HG03159 (cell line): ENCODE data around the gene VPS35L.
"Not testable (repeated sequence)": the region's sequence is repeated elsewhere in the genome, so short reads cannot be mapped to it uniquely, and the experiment has no call there.

ENCODE experiments used
- ATAC-seq: cut with Tn5 transposase; IDR thresholded peaks from one replicate; pipeline ENCODE4 v1.9.1; 2021; ENCODE audit warnings: mild to moderate bottlenecking, moderate library complexity; ENCODE audit not compliant: unreplicated experiment

VPS35L gene

DNA sequence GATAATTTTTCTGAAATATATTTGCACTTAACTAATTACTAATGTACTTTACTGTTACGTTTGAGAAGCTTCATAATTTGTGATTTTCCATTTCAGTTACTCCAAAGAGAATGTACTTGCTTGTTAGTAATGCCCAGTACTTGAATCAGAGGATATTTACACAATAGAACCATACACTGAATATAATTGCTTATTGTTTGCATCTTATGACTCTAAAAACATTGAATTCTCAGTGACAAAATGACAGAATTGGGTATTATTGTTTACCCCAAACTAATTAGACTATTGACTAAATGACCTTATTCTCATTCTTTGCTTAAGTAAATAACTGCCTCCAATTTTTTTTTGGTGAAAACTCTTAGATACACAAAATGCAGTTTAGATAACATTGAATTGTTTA is 22.9 kb upstream of the VPS35L start:
- no peak for ATAC-seq

DNA sequence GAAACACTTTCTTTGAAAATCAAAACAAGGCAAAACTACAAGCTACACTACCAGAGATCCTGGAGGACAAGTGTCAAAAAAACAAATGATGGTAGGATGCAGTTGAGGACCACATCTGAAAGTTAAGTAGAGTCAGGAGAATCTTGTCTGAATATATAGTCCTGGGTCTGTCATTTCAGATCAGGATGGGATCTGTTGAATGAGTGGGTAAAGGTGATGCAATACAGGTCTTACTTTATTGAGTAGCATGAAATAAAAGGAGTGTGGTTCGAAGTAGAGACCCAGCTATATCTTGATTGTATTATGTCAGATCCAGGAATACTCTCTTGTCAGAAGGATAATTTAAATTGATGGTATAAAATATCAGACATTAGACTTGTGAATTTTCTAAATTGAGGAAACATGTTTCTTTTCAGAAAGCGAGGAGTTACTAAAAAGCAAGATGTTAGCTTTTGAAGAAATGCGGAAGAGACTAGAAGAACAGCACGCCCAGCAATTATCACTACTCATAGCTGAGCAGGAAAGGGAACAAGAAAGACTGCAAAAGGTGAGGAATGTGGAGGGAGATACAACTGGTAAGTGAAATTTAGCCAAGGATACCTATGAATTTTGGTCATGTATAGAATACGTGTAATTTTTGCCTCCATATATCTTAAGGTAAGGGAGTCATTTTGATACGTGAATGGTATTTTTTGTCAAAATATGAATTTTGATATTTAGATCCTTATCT is 15.1 kb upstream of the VPS35L start:
- ATAC-seq, result no peak

- ATAC-seq, result no peak
Observed at GRCh38 chr16:19542138-19542821, 13.2 kb upstream of the VPS35L start.

DNA sequence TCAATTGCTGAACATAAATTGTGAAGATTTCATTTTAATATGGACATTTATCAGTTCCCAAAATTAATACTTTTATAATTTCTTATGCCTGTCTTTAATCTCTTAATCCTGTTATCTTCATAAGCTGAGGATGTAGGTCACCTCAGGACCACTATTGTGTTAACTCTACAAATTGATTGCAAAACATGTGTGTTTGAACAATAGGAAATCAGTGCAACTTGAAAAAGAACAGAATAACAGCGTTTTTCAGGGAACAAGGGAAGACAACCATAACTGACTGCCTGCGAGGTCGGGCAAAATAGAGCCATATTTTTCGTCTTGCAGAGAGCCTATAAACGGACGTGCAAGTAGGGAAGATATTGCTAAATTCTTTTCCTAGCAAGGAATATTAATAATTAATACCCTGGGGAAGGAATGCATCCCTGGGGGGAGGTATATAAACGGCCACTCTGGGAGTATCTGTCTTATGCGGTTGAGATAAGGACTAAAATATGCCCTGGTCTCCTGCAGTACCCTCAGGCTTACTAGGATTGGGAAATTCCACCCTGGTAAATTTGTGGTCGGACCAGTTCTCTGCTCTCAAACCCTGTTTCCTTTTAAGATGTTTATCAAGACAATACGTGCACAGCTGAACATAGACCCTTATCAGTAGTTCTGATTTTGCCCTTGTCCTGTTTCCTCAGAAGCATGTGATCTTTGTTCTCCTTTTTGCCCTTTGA is 12.1 kb upstream of the VPS35L start:
- not testable (repeated sequence) for ATAC-seq

DNA sequence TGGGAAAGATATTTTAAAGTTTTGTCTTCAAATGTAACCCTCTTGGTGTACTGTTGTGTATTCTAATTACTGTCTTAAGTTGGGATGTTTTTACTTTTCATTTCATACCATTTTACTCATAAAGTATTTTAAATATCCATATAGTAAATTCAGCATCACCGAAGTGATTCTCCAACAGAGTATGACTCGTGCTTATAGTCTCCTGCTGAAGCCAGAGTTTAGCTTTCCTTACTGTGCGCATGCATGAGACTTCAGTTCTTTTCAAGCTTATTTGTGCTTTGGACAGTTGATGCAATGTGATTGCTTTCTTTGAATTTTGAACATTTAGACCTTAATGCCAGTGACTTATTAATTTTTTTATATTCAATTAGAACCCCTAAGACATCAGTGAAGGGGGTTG is 7.4 kb upstream of the VPS35L start:
- no peak for ATAC-seq

DNA sequence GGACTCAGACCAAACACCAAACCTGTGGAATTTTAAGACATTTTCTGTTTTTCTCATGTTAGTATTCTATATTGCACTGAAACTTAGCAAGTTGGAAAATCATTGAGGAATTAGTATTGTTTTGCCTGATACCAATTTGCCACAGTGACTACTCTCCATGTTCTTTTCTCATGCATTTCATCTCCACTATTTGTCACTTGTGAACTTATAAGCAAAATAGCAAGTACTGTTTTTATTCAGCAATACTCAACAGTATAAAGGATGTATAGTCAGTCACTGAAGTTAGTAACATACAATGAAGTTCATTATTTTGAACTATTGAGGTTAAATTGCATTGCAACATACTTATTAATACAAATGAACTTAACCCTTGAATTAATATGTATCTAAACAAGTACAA is 5.8 kb upstream of the VPS35L start:
- ATAC-seq, result no peak

- no peak for ATAC-seq
Observed at GRCh38 chr16:19555938-19556771, 652 bp downstream of the VPS35L start.

- no peak for ATAC-seq
Observed at GRCh38 chr16:19559242-19559910, 3.9 kb downstream of the VPS35L start.

DNA sequence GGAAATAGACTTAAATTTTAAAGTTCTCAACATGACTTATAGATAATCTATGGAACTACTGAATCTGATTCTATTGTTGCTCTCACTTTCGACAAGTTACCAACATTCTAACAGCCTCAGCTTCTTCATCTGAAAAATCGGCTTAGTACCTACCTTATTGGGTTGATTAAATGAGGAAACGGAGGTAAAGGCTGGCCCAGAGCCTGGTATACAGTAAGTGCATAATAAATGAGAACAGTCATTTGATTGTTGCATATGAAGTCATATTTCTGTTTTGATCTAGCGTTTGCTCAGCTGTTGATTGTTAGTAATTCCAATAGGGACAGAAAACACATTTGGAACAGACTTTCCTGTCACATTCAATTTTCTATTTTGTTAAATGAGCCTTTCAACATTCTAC is 4.6 kb downstream of the VPS35L start:
- ATAC-seq, result no peak

DNA sequence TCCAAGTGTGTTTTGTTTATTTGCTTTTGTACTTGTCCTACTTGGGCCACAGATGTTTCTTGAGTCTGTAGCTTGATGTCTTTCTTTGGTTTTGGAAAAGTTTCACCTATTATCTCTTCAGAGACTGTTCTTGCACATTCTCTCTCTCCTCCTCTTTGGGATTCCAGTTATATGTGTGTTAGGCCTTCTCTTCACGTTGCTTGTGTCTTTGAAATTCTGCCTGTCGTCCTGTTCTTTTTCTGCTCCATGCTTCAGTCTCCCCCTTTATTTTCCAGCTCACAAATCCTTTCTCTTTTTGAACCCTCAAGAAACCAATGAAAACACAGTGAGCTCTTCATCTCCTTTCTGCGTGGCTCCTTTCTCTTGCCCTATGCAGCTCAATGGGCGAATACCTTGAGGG is 7.9 kb downstream of the VPS35L start:
- ATAC-seq, result no peak

GRCh38 chr16:19566362-19566761 is 10.9 kb downstream of the VPS35L start:
- no peak for ATAC-seq

DNA sequence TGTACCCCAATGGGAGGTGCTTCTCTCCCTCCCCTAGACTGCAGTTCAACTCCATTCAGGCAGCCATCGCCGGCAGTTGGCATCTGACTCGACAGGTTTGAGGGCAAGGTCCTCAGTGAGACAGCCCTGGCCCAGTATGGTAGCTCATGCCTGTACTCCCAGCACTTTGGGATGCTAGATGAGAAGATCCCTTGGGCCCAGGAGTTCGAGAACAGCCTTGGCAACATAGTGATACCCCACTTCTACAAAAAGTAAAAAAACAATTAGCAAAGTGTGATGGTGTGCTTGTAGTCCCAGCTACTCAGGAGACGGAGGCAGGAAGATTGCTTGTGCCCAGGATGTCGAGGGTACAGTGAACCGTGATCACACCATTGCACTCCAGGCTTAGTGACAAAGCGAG is 12.1 kb downstream of the VPS35L start:
- ATAC-seq, result no peak

DNA sequence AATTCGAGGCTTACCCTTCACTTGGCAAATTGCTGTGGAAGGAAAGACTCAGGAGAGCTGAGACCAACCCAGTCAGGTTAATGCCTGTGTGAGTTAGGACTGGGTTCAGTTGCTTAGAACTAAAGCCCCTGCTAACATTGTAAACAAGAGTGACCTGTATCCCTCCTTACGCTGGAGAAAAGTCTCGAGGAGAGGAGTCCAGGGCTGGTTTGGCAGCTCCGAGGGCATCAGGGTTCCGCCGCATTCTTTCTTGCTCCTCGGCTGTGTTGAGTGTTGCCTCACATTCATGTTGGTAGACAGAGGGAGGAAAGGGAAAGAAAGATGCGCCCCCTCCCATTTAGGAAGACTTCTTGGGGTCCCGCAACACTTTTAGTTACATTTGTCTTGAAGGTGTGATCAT is 18.5 kb downstream of the VPS35L start:
- ATAC-seq, result no peak

GRCh38 chr16:19574615-19575014 is 19.1 kb downstream of the VPS35L start:
- ATAC-seq, result no peak

GRCh38 chr16:19578378-19578971 is 23.0 kb downstream of the VPS35L start:
- no peak for ATAC-seq

DNA sequence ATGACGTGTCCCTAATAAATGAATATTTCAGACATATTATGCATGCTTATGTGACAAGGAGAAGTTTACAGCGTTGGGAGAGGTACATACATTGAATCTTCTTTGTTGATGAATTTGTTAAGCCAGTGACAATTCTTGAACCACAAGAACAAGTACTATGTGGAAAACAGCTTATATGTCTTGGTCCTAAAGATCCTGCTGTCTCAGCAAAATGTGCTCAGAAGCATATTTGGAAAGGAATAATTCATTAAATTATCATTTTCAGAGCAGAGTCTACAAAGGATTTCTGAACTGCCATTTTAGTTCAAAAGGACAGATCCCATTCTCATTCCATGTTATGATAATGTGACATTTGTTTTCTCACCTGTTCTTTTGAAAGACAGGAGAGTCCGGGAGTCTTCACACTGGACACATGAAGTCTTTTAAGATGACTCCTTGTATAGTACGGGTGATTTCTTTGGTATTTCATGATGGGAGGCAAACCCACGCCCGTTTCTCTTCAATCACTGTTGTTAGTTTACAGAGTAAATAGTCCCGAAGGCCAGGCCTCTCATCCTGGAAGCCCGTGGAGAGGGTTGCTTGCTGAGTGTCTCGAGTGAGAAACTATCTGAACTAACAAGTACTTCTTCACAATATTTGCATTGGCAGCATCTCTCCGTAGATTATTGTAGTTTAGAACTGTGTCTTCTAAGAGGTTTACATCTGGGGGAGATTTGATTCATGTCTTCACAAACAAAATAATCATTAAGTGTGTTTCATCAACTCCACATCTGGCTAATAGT is 26.7 kb downstream of the VPS35L start:
- no peak for ATAC-seq

DNA sequence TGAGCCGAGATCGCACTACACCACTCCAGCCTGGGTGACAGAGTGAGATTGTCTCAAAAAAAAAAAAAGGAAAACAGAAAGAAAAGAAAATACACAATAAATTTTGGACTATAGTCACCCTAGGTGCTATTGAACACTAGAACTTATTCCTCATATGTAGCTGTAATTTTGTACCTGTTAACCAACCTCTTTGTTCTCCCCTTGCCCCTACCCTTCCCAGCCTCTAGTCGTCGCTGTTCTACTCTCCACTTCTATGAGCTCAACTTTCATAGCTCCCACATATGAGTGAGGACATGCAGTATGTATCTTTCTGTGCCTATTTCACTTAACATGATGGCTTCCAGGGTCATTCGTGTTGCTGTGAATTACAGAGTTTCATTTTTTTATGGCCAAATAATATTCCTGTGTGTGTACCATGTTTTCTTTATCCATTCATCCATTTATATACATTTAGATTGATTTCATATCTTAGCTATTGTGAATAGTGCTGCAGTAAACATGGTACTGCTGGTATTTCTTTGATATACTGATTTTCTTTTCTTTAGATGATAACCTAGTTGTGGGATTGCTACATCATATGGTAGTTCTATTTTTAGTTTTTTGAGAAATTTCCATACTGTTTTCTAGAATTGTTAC is 28.3 kb downstream of the VPS35L start:
- no peak for ATAC-seq

DNA sequence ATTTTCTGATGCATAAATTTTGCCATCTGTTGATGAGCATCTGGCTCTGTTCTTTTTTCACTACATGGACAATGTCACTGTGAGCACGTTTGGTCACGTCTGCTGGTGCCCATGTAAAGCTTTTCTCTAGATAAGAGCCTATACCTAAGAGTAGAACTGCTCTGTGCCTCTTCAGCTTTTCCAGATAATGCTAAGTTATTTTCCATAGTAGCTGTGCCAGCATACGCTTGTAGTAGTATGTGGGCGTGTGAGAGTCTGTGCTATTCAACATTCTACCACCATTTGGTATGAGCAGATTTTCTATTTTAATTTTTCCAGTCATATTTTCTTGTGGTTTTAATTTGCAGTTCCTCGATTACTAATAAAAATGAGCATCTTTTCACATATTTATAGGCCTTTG is 33.2 kb downstream of the VPS35L start:
- no peak for ATAC-seq

DNA sequence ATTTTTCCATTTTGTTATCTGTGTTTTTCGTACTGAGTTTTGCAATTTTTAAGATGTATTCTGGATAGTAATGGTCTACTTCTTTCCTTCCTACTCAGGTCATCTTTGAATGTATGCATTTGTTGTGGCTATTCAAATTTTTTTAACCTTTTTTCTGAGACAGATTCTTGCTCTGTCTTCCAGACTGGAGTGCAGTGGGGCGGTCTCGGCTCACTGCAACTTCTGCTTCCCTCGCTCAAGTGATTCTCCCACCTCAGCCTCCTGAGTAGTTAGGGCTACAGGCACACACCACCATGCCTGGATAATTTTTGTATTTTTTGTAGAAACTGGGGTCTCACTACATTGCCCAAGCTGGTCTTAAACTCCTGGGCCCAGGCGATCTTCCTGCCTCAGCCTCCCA is 33.6 kb downstream of the VPS35L start:
- no peak for ATAC-seq
